Erythroblast (primary cell): ENCODE measurements around the gene MAP7.

Source experiments
- GATA1 ChIP-seq: IDR thresholded peaks from 2 replicates; pipeline ENCODE4 v1.6.1; 2011; ENCODE audit warnings: low read depth, mild to moderate bottlenecking, control low read depth, low read length, moderate library complexity
- POLR2A ChIP-seq: IDR thresholded peaks from 2 replicates; pipeline ENCODE4 v1.6.1; 2011; ENCODE audit warnings: mild to moderate bottlenecking, low read length

DNA sequence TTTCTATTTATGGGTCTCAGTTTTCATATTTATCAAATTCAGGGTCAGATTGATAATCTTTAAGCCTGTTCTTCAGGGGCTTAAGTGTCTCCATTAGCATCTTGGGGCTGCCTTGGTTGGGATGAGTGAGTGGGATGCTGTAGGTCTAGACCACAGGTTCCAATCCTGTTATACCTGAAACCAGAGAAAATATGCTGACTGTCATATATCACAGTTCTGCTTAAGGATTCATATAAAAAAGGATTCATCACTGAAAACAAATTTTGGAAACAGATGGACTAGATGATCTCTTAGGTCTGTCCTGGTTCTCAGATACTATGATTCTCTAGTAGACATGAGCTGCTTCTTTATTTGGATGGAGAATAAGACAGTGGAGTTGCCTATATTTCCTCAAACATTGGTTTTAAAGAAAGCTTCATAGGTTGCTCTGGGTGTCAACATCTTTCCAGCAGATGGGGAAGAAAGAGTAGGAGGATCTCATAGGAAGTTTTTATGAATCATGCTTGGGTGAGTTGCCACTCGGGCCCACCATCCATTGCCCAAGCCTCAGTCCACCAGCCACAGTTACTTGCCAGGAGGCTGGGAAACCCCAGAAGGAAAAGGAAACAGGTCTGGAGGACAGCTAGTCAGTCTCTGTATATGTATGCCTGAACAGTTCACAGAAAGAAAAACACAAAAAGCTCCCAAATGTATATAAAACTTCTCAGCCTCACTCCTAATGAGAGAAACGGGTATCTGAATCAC lies 42.9 kb upstream of the MAP7 start:
- TF ChIP-seq POLR2A, result no peak
- no peak for TF ChIP-seq GATA1
